ENCODE results near the gene DBNDD1.
"Not testable (repeated sequence)": the region's sequence is repeated elsewhere in the genome, so short reads cannot be mapped to it uniquely, and the experiment has no call there.

DBNDD1 gene

DNA sequence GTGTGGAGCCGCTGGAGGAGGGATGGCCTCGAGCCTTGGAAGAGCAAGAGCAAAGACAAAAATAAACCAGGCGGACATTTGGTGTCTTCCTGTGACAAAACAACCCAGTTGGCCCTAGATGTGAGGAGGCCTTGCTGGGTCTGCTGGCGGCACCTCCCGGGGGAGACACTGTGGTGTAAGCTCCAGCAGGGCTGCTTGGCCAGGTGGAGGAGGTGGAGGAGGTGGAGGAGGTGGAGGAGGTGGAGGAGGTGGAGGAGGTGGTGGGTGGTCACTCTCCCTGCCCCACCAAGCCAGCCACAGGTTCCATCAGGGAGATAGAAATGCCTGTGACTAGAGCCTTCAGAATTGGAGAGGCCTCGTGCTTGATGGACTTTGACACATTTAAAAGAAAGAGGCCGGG, 32.1 kb downstream of the DBNDD1 start:
- DNase-seq: no peak

DNA sequence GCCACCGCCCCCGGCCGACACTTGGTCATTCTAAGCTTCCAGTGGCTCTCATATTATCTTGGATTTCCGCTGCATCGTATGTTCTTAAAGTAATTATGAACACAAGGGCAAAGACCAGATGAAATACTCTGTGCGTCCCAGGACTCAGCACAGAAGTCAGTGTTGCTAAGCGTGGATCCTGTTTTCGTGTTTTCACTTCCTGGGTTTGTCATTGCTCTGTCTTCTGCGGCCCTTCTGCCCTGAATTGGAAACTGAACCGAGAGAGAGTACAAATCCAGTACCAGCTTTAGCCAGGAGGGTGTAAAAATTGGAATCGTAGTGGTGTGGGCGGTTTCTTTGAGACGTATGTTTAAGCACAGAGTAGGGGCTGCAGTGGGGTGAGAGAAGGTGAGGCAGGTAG, 32.7 kb downstream of the DBNDD1 start:
- no peak for DNase-seq

DNA sequence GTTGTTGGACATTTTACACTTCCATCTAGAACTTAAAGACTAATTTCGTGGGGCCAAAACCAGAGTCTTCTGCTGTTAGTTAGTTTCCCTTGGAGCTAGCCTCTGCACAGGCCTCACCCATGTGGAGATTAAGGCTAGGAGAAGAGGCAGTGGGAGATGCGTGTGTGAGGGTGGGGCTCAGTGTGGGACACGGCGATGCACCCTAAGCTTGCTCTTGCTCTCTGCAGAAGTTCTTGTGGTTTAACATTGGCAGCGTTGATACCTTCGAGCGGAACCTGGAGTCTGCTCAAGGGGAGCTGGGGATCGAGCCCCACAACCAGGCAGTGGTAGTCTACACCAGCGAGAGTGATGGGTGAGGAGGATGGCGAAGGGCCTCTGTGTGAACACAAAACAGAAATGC, 34.0 kb downstream of the DBNDD1 start:
- DNase-seq: no peak

DNA sequence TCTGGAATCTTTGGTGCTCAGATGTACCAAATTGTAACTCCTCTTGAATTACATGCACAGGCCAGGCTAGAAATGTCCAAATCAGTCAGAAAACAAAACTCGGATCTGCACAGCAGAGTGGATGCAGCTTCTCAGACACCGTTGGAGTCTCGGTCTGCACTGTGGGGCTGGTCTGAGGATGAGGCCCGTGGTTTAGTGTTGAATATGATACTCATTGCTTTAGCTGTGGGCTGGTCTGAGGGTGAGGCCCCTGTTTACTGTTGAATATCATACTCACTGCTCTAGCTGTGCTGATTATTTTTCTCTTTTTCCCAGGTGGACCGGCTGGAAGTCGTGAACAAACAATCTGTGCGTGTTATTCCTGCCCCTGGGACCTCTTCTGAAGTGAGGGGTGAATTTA, 35.0 kb downstream of the DBNDD1 start:
- no peak for DNase-seq

DNA sequence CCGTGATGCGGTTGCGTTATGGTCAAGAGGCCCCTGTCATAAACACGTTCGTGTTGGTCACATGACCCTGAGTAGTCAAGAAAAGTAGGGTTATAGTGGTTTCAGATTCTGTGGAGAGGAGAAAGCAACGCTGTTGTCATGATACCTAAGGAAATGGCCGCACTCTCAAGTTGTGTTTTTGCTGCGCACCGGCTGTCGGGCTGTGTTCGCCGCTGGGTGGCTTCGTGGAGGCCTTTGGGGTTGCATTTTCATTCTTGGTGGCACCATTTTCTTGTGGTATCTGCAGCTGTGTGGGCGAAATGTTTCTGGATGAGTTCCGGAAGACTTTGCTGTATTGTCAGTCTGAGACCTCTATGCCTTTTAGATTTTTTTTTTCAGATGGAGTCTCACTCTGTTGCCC, 35.7 kb downstream of the DBNDD1 start:
- DNase-seq: no peak

DNA sequence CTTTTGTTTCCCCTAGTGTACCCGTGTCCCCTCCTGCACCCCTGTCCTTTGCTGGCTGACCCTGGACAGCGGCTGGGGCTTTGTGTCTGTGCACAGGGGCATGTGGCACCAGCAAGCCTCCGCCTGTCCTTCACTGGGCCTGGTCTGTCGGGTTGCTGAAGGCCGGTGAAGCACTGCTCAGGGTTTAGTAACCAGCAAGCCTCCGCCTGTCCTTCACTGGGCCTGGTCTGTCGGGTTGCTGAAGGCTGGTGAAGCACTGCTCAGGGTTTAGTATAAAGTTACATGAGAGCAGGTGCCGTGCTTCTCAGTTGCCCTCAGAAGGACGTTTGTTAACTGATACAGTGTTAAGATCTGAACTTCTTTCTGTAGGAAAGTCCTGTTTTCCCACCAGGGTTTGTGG, 36.9 kb downstream of the DBNDD1 start:
- no peak for DNase-seq

DNA sequence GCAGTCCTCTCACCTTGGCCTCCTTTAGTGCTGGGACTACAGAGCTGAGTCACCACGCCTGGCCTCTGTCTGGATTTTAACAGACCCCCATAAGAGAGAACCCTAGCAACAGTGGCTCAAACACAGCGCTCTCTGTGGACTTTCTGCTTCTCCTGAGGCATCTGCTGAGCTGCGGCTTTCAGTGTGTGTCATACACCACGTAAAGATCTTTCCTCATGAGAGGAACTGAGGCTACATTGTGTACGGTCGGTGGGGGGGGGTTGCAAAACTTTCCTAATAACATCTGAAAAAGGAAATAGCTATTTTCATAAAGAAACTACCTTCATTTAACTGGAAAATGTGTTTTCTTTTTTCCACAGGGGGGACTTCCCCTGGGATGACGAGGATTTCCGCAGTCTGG, 37.8 kb downstream of the DBNDD1 start:
- peak; percentile 27 to 69 (median 50) for DNase-seq

DNA sequence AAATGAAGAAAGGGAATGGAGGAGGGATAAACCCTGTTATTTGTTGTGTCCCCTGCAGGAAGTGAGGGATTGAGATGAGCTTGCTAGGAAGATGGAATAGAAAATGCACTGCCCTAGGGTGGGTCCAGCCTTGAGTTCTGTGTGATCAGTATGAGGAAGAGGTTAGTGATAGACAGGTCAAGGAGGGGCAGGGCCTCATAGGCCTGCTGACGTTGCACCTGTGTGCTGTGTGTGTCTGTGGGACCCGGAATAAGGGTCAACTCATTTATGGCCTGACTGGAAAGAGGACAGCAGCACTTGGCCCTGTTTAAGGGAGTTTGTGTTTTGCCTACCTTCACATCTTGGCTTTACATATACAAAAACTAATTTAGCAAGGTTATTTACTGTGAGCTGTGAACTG, 44.4 kb downstream of the DBNDD1 start:
- DNase-seq: no peak

DNA sequence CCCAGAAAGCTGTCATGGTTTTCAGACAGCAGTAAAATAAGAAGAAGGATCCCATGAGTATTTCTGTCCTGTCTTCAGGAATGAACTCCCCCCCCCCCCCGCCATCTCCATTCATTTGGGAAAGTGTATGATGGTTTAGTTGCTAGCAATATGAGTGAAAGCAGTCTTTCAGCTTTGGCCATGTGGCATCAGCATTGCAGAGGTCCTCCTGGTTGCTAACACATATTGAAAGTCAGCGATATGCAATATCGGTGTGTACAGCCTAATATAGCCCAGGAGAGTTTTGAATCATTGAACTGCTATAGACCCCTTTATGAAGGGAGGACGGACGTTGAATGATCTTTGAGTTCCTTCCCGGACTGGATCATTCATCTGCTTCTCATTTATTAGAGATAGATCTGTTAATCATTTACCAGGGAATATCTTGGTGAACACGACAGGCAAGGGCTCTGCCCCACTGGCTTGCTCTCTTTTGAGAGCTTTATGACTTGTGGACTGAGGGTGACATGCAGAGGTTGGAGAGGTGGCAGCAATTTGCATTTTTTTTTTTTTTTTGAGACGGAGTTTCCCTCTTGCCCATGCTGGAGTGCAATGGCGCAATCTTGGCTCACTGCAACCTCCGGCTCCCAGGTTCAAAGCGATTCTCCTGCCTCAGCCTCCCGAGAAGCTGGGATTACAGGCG, 45.5 kb downstream of the DBNDD1 start:
- DNase-seq: peak in 1 of 4 experiments; percentile 12

DNA sequence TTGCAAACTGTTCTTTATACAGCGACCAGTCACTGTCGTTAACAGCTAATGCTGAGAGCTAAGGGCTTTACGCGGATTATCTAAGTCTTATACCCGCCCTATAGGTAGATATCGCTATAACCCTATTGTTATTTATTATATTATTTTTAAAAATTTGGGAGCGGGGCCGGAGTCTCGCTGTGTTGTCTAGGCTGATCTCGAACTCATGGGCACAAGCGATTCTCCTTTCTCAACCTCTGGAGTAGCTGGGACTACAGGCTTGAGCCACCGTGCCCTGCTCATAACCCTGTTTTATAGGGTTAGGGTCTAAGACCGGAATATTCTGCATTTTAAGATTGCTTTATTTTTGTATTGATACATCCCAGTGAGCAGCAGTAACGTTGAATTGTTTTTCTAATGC, 46.0 kb downstream of the DBNDD1 start:
- no peak for DNase-seq

DNA sequence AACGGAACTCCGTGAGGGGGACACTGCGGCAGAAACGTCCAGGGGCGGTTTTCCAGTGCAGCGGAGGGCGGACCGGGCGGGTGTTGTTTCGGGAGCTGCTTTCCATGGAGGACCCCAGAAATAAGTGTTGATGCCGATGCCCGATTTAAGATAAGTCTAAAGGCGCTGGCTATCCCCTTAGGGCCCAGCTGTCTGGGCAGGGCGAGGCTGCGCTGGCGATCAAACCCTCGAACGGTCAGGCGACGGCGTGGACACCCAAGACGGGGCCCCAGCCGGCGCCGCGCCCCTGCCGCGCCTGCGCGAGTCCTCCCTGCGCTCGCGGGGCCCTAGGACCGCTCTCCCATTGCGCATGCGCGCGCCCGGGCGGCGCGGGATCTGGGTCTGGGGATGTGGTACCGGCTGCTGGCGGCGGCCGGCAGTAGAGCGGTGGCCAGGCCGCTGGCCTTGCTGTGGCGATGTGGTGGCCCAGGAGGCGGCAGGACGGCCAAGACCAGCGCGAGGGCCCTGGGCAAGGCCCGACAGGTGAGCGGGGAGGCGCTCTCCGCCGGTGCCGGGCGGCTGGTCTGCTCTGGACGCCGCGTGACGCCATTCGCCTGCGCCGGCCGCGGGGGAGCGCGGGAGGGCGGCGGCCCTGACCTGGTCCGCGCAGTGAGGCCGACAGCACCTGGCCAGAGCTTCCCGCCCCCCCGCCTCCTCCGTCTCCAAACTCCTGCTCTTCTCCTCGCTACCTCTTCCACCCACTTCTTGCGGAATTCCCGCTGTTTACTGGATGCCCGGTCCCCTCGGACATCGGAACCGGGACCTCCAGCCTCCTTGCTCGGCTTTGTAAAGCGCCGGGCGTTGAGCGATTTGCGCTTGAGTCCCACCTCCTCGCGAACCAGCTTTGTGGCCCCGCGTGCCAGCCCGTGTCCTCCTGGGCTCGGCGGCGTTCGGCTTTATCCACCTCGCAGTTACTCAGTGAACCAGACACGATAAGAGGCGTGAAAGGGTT, 46.7 kb downstream of the DBNDD1 start:
- DNase-seq: peak; percentile 97 to 99 (median 99)

DNA sequence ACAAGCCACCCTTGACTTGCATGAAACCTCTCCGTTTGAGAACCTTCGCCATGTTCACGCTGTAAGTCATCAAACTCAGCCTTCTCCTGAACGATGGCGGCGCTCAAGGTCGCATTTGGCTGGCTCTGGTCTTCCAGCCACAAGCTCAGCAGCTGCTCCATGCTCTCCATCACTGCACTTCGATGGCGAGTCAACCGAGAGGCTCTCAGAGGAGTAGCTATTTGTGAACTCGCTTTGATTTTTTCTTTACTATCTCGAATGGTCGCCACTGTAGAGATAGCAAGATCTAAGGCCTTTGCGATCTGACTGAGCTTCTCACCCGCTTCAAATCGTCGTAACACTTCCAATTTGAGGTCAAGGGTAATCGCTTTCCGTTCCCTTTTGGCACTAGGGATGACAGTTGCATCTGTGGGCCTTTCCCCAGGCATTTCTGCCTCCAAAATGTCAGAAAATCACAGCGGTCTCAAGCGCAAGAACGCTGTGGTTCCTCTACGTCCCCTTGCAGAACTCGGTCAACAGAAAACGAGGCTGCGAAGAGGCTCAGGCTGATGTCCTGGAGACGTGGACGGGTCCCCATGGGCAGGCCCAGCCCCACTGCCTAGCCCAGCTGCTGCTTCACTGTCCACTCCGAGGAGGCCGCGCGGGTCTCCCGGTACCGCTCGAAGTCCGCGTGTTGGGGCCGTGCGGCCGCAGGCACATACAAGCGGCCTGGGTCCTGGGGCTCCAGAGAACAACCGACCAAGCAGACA, 47.6 kb downstream of the DBNDD1 start:
- no peak for DNase-seq

DNA sequence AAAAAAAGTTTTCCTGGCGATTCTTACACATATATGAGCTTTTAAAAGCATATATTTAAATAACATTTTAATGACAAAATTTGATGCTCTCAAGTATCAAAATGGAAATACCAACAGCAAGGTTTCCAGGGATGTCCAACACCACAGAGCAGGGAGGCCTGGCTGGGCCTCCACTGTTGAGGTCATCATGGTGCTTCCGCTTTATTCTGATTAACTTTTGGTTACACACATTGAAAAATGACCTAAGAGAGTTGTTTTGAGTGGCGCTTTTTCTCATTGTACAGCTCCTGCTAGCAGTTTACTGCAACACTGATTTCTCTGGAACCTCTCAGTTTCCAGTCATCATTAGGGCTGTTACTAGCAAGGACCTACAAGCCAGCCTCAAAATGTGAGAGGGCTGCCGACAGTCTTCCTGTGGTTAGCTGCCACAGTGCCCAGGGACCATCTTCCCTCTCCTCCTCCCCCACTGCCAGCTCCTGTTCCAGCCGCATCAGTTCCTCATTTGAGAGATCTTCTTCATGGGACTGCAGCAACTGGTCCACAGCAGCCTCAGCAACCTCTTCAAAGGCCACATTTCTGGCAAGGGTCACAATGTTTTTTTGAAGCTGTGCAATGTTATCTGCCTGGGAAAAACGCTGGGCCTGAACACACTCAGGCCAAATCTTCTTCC, 49.4 kb downstream of the DBNDD1 start:
- peak; percentile 60 to 84 (median 82) for DNase-seq

DNA sequence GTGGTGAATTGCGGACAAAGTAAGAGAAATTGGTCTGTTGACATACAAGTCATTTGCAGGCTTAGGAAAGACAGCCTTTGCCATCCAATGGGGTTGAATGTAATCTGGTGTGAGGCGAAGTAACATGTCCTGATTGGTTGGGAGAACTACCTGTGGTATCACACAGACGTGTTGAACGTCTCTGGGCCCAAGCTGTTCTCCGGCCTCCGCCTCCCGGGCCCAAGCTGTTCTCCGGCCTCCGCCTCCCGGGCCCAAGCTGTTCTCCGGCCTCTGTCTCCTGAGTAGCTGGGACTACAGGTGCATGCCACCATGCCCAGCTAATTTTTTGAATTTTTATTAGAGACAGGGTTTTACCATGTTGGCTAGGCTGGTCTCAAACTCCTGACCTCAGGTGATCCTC, 51.2 kb downstream of the DBNDD1 start:
- not testable (repeated sequence) for DNase-seq

DNA sequence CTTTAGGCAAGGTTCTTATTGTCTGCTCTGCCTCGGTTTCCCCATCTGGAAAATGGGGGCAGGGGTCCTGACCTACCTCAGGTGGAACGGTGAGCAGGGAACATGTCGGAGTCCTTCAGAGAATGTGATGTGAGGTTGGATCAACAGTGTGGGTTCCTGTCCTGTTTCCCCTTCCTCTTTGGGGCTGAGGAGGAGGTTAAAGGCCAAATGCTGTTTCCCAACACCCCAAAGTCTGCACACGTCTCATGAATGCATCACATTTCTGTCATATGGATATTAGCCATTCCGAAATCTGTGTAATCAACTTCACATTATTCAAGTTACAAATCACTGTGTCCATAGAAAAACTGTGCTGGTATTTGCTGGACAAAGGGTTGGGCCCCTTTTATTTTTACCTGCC, 51.8 kb downstream of the DBNDD1 start:
- DNase-seq: peak; percentile 68 to 87 (median 82)

DNA sequence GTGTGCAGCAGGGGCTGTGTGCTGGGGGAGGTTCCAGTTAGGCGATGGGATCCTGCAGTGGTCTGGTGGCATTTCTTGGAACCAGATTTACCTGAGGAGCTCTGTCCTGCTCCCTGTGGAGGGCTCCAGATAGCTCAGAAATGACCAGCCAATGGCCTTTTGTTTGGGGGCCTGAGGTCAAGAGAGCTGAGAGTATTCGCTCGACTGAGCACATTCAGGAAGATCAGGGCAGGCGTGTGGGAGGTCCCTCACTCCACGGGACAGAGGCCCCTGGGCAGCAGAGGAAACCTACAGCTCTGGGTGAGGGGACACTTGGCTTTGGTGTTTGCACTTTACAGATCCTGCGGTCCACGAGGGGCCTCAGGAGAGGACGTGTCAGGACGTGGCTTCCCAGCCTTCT, 52.5 kb downstream of the DBNDD1 start:
- no peak for DNase-seq

DNA sequence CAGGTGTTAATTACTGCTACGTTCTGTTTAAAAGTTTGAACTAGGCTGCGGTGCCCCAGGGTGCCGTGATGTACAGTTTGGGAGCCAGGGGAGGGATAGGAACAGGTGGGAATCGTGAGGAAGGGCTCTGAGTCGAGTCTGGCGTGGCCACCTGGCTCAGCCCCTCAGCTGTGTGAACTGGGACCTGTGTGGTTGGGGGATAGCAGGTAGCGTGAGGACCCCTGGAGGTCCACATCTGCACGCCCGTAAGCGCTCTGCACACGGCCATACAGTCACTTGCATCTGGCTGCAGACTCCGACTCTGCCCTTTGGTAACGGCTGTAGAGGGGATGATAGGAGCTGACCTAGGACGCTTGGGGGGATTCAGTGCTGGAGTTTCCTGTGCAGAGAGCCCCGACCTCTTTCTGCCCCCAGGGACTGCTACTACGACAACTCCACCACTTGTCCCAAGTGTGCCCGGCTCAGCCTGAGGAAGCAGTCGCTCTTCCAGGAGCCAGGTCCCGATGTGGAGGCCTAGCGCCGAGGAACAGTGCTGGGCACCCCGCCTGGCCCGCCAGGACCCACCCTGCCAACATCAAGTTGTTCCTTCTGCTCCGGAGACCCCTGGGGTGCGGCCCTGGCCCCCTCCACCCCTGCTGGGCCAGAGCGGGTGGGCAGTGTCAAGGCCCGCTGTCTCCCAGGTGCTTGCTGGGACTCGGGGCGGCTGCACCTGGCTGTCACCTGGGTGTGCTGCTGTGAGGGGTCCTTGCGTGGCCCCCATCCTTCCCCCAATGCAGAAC, 53.6 kb downstream of the DBNDD1 start:
- no peak for DNase-seq

DNA sequence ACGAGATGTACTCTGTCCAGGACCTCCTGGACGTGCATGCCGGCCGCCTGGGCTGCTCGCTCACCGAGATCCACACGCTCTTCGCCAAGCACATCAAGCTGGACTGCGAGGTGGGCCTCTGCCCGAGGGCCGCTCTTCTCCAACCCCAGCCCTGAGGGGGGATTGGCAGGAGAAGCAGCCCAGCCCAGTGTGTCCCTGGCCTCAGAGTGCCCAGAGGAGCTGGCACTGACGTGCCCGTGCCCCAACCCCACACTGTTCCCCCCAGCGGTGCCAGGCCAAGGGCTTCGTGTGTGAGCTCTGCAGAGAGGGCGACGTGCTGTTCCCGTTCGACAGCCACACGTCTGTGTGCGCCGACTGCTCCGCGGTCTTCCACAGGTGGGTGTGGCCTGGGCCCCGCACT, 55.1 kb downstream of the DBNDD1 start:
- DNase-seq: no peak

DNA sequence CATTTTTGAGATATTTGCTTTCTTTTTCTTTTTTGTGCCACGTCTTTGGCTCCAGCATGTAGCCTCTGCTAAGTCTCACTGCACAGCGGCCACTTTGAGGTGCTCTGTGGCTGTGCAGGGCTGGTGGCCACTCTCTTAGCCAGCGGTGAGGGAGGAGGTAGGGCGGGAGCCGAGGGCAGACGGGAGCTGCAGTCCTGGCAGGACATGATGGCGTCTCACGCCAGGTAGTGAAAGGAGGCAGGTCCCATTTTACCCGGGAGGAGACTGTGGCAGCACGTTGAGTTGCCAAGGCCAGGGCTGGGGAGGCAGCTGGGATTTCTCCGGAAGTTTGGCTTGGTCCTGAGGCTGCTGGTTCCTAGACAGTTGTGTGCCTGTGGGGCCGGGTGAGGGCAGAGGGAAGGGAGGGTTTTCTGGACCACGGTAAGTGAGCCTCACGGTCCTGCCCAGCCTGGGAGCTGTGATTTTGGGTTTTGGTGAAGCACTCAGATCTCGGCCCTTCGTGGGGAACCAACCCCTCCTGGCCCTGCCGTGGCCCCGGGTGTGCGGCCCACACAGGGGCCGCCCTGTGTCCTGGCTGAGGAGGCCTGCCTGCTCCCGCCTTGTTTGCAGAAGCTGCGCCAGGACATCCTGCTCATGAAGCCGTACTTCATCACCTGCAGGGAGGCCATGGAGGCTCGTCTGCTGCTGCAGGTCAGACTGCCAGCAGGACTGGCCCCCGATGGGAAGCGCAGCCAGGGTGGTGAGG, 56.3 kb downstream of the DBNDD1 start:
- no peak for DNase-seq

DNA sequence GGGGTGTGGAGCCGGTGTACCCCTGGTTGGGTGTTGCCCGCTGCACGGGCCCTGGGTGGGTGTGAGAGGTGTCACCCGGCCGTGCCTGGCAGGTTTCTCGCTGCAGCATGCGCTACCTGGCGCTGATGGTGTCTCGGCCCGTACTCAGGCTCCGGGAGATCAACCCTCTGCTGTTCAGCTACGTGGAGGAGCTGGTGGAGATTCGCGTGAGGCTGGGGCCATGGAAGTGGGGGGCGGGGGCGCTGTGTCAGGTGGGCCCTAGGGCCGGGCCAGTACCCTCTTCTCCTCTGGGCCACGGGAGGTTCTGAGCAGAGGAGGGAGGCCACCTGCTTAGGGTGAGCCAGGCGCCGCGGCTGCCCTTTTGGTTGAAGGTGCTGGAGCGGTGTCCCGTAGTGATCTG, 57.3 kb downstream of the DBNDD1 start:
- no peak for DNase-seq

DNA sequence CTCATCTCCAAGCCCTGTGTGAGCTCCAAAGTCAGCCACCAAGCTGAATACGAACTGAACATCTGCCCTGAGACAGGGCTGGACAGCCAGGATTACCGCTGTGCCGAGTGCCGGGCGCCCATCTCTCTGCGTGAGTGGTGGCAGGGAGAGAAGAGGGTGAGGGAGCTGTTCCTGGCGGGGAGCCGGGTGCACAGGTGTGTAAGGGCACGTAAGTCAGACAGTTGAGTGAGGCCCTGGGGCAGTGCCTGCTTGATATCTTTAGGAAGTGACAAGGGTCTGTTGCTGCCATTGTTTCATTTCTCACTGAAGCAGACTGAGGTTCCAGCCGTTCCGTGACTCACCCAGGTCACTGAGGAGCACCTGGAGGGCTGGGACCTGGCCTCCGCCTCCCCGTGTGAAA, 58.3 kb downstream of the DBNDD1 start:
- no peak for DNase-seq
